IMR-90 (cell line): Measurements from ENCODE around the gene POFUT2.

Experiments
- POLR2A ChIP-seq: IDR thresholded peaks from 2 replicates; pipeline ENCODE4 v1.6.1; 2012; ENCODE audit warnings: mild to moderate bottlenecking, low read depth, low read length
- RAD21 ChIP-seq: IDR thresholded peaks from 2 replicates; pipeline ENCODE4 v1.6.1; 2012; ENCODE audit warnings: low read length, improper control_type of control experiment
- TF ChIP-seq, protein P1 (sequence below): fragments of 150-350 bp; IDR thresholded peaks from 2 replicates; pipeline ENCODE4 v1.6.1; 2017; ENCODE audit warnings: mild to moderate bottlenecking, antibody characterized with exemption, low read length, low read depth
- TF ChIP-seq, protein P2 (sequence below): conservative IDR thresholded peaks from 2 replicates; pipeline ENCODE4 v1.5.1; 2012; ENCODE audit warnings: mild to moderate bottlenecking, low read depth, low read length, improper control_type of control experiment

DNA sequence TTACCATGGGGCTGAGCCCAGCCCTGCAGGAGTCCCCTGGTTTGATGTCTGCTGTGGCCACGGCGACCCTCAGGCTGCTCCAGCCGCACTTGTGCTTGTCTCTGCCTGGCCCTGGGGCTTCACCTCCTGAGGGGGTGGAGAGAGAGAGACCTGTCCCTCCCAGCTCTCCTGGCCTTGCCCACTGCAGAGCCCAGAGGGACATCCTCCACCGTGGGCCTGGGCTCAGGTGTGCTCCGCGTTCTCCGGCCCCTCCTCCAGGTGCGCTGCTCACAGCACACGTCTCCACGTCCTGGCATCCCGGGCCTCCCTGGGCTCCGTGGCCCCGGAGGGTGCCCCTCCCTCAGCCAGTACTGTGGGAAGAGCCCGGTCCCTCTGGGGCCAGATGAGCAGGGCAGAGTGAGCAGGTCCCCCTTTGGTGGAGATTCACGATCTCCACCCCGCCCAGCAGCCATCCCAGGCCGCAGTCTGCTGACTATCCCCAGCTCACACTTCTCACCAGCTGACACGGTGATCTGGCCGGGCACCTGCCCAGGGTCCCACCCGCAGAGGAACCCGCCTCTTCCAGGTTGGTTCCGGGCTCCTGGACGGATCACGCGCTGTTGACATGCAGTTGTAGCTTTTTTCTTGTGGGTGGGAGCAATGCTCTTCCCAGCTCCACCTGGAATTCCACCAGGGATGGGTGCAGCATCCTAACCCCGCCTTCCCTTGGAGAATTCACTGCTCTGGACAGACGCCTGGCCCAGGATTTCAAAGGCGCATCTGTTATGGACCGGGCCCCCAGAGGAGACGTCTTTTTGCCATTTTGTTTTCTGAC lies 41.8 kb upstream of the POFUT2 start:
- TF ChIP-seq, protein P1, sequence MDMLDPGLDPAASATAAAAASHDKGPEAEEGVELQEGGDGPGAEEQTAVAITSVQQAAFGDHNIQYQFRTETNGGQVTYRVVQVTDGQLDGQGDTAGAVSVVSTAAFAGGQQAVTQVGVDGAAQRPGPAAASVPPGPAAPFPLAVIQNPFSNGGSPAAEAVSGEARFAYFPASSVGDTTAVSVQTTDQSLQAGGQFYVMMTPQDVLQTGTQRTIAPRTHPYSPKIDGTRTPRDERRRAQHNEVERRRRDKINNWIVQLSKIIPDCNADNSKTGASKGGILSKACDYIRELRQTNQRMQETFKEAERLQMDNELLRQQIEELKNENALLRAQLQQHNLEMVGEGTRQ: no peak
- TF ChIP-seq, protein P2, sequence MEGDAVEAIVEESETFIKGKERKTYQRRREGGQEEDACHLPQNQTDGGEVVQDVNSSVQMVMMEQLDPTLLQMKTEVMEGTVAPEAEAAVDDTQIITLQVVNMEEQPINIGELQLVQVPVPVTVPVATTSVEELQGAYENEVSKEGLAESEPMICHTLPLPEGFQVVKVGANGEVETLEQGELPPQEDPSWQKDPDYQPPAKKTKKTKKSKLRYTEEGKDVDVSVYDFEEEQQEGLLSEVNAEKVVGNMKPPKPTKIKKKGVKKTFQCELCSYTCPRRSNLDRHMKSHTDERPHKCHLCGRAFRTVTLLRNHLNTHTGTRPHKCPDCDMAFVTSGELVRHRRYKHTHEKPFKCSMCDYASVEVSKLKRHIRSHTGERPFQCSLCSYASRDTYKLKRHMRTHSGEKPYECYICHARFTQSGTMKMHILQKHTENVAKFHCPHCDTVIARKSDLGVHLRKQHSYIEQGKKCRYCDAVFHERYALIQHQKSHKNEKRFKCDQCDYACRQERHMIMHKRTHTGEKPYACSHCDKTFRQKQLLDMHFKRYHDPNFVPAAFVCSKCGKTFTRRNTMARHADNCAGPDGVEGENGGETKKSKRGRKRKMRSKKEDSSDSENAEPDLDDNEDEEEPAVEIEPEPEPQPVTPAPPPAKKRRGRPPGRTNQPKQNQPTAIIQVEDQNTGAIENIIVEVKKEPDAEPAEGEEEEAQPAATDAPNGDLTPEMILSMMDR: no peak
- no peak for TF ChIP-seq POLR2A
- TF ChIP-seq RAD21: no peak
